GM21390 (cell line): Measurements from ENCODE around the gene LEP.
"Not testable (repeated sequence)": the region's sequence is repeated elsewhere in the genome, so short reads cannot be mapped to it uniquely, and the experiment has no call there.

Experiments
- ATAC-seq: cut with Tn5 transposase; IDR thresholded peaks from one replicate; pipeline ENCODE4 v1.9.1; 2021; ENCODE audit not compliant: unreplicated experiment

Gene LEP

GRCh38 chr7:128271471-128271941 lies 30.4 kb downstream of the LEP start:
- ATAC-seq = no peak

- no peak for ATAC-seq
These were observed 30.9 kb downstream of the LEP start for GRCh38 chr7:128271942-128272481.

GRCh38 chr7:128274246-128274883 lies 33.3 kb downstream of the LEP start:
- no peak for ATAC-seq

- ATAC-seq = no peak
These were observed 34.0 kb downstream of the LEP start for GRCh38 chr7:128274884-128275603.

- no peak for ATAC-seq
These were observed 34.6 kb downstream of the LEP start for GRCh38 chr7:128275681-128276080.

- no peak for ATAC-seq
These were observed 37.3 kb downstream of the LEP start for GRCh38 chr7:128278366-128278765.

GRCh38 chr7:128279124-128279713 lies 38.1 kb downstream of the LEP start:
- no peak for ATAC-seq

GRCh38 chr7:128280451-128280850 lies 39.4 kb downstream of the LEP start:
- not testable (repeated sequence) for ATAC-seq

GRCh38 chr7:128281605-128282380 lies 40.7 kb downstream of the LEP start:
- ATAC-seq = no peak

GRCh38 chr7:128284102-128284501 lies 43.0 kb downstream of the LEP start:
- ATAC-seq = no peak

- ATAC-seq = no peak
These were observed 46.5 kb downstream of the LEP start for GRCh38 chr7:128287556-128287955.

- not testable (repeated sequence) for ATAC-seq
These were observed 56.9 kb downstream of the LEP start for GRCh38 chr7:128298004-128298403.

GRCh38 chr7:128299109-128299607 lies 58.1 kb downstream of the LEP start:
- ATAC-seq = no peak

- ATAC-seq = no peak
These were observed 61.1 kb downstream of the LEP start for GRCh38 chr7:128302139-128302538.

- ATAC-seq = no peak
These were observed 62.1 kb downstream of the LEP start for GRCh38 chr7:128303133-128303532.

- no peak for ATAC-seq
These were observed 62.6 kb downstream of the LEP start for GRCh38 chr7:128303643-128304042.

- ATAC-seq = no peak
These were observed 63.1 kb downstream of the LEP start for GRCh38 chr7:128304212-128304611.

- no peak for ATAC-seq
These were observed 66.0 kb downstream of the LEP start for GRCh38 chr7:128307061-128307460.
